ENCODE data around the gene OVCA2.

Gene OVCA2

GRCh38 chr17:2051061-2051932, 9.5 kb downstream of the OVCA2 start:
- CTCF ChIA-PET: interaction anchor here (0.6 to 1.9 kb wide), 7 partner anchors 26 to 231 kb away, joined by 3 to 5 read pairs (median 3); partner anchors contain the start of gene RTN4RL1
- peak; percentile 41 for TF ChIP-seq ZBTB26 (tag by site-specific recombination; optimal IDR thresholded peaks at IDR 0.05)
- no peak for TF ChIP-seq SETDB1 (IDR thresholded peaks at IDR 0.05; ENCODE audit: insufficient read length, low read length)
- no peak for TF ChIP-seq RBAK (tag by site-specific recombination; IDR thresholded peaks at IDR 0.05)
- no peak for TF ChIP-seq ZNF518A (tag by site-specific recombination; conservative IDR thresholded peaks at IDR 0.05; ENCODE audit: low read depth)
- TF ChIP-seq ZSCAN16 (tag by site-specific recombination; IDR thresholded peaks at IDR 0.05): no peak
- no peak for TF ChIP-seq ZNF121 (tag by site-specific recombination; IDR thresholded peaks at IDR 0.05)
- peak; percentile 71; the same call in 1 of the 2 replicates for TF ChIP-seq ZNF792 (tag by site-specific recombination; IDR thresholded peaks at IDR 0.05)
- no peak for TF ChIP-seq ZNF221 (tag by site-specific recombination; IDR thresholded peaks at IDR 0.05; ENCODE audit: borderline replicate concordance)
- TF ChIP-seq, protein P1, sequence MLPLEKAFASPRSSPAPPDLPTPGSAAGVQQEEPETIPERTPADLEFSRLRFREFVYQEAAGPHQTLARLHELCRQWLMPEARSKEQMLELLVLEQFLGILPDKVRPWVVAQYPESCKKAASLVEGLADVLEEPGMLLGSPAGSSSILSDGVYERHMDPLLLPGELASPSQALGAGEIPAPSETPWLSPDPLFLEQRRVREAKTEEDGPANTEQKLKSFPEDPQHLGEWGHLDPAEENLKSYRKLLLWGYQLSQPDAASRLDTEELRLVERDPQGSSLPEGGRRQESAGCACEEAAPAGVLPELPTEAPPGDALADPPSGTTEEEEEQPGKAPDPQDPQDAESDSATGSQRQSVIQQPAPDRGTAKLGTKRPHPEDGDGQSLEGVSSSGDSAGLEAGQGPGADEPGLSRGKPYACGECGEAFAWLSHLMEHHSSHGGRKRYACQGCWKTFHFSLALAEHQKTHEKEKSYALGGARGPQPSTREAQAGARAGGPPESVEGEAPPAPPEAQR (tag by site-specific recombination; IDR thresholded peaks at IDR 0.05): no peak
- TF ChIP-seq BCL11B (tag by site-specific recombination; IDR thresholded peaks at IDR 0.05; ENCODE audit: low read depth): no peak
- TF ChIP-seq ZNF548 (tag by site-specific recombination; IDR thresholded peaks at IDR 0.05): no peak
- 0 out of 2 replicates have a peak, but pooled peaks have one; percentile 36 for TF ChIP-seq GLIS1 (tag by site-specific recombination; IDR thresholded peaks at IDR 0.05)
- TF ChIP-seq ZNF155 (tag by site-specific recombination; IDR thresholded peaks at IDR 0.05): no peak
- no peak for TF ChIP-seq ZNF623 (tag by site-specific recombination; IDR thresholded peaks at IDR 0.05)
- no peak for TF ChIP-seq KLF8 (tag by site-specific recombination; IDR thresholded peaks at IDR 0.05)
- TF ChIP-seq GLI2 (tag by site-specific recombination; IDR thresholded peaks at IDR 0.05; ENCODE audit: borderline replicate concordance, low read depth): no peak
- TF ChIP-seq ZNF114 (tag by site-specific recombination; IDR thresholded peaks at IDR 0.05): no peak
- TF ChIP-seq GFI1B (tag by site-specific recombination; IDR thresholded peaks at IDR 0.05): no peak
- peak; percentile 33; the same call in 1 of the 2 replicates for TF ChIP-seq ZNF335 (tag by site-specific recombination; conservative IDR thresholded peaks at IDR 0.05)
- TF ChIP-seq ZNF404 (tag by site-specific recombination; IDR thresholded peaks at IDR 0.05): no peak
- TF ChIP-seq ZNF549 (tag by site-specific recombination; IDR thresholded peaks at IDR 0.05): no peak
- TF ChIP-seq KLF9 (tag by site-specific recombination; IDR thresholded peaks at IDR 0.05; ENCODE audit: low read depth): no peak
- TF ChIP-seq GLIS2 (tag by site-specific recombination; IDR thresholded peaks at IDR 0.05): no peak
- no peak for TF ChIP-seq ZNF561 (tag by site-specific recombination; IDR thresholded peaks at IDR 0.05; ENCODE audit: borderline replicate concordance)
- no peak for TF ChIP-seq ZNF624 (tag by site-specific recombination; IDR thresholded peaks at IDR 0.05)
- no peak for TF ChIP-seq ZNF791 (tag by site-specific recombination; IDR thresholded peaks at IDR 0.05)
- no peak for TF ChIP-seq ZNF311 (tag by site-specific recombination; IDR thresholded peaks at IDR 0.05; ENCODE audit: borderline replicate concordance)
- no peak for TF ChIP-seq PRDM6 (tag by site-specific recombination; IDR thresholded peaks at IDR 0.05)
- TF ChIP-seq ZNF350 (tag by site-specific recombination; IDR thresholded peaks at IDR 0.05): no peak
- Histone ChIP-seq H3K27ac (ENCODE audit: extremely low read depth, low read depth, low read length) (no peak overlapping the region), H3K4me1 (ENCODE audit: control insufficient read depth, insufficient read depth, low read length) (peaks cover 10% of the 10 kb centered on the region), H3K36me3 (ENCODE audit: control insufficient read depth in 2 of 2, insufficient read depth in 1 of 2, low read length in 2 of 2) (no peaks in the 10 kb centered on the region; a peak in 1 of 3 replicates), H3K4me3 (ENCODE audit: low read depth, low read length) (peak overlapping the region; percentile 35; the same call in 1 of the 2 replicates), H3K9me3 (ENCODE audit: control insufficient read depth, insufficient read depth, low read depth, low read length) (no peaks in the 10 kb centered on the region)
- POLR2A ChIA-PET: interaction anchor here (1.0 to 1.1 kb wide), 2 partner anchors 193 to 335 kb away, joined by 3 to 4 read pairs; no protein-coding TSS in a partner anchor
